Measurements from ENCODE around the gene TCF19.

DNA sequence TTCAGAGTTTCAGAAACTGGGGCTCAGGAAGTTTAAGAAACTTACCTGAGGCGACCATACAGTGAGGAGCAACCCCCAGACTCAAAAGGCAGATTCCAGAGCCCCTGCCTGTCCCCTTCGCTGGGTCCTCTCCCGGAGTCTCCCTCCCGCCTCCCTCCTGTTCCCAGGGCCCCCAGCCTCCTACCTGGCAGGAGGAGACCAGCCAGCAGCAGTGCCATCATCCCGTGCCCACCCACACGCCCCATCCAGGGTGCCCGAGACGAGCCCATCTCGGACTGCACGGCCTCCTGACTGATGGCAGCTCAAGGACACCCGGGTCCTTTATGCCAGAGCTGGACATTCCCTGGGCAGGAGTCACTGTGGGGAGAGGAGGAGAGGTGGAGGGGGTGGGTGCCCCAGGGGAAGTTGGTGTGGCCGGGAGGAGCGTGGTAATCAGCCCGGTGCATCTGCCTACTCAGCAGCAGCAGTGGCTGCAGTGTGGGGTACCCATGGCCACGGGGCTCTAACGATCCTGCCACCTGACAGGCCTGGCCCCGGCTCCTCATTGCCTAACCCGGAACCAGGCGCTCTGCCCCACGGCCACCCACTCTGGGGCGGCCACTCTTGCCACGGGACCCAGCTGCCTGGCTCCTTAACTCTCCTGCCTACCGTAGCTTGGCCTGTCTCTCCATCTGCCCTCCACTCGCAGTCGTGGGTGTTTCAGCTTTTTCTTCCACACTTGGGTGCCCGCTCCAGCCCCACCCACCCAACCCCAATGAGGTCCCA lies 38.1 kb upstream of the TCF19 start, which contains the start of gene CDSN:
- TF ChIP-seq, protein P1, sequence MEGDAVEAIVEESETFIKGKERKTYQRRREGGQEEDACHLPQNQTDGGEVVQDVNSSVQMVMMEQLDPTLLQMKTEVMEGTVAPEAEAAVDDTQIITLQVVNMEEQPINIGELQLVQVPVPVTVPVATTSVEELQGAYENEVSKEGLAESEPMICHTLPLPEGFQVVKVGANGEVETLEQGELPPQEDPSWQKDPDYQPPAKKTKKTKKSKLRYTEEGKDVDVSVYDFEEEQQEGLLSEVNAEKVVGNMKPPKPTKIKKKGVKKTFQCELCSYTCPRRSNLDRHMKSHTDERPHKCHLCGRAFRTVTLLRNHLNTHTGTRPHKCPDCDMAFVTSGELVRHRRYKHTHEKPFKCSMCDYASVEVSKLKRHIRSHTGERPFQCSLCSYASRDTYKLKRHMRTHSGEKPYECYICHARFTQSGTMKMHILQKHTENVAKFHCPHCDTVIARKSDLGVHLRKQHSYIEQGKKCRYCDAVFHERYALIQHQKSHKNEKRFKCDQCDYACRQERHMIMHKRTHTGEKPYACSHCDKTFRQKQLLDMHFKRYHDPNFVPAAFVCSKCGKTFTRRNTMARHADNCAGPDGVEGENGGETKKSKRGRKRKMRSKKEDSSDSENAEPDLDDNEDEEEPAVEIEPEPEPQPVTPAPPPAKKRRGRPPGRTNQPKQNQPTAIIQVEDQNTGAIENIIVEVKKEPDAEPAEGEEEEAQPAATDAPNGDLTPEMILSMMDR (IDR thresholded peaks at IDR 0.05) = no peak
- TF ChIP-seq POLR2AphosphoS5 (IDR thresholded peaks at IDR 0.05) (no peak), POLR2A (IDR thresholded peaks at IDR 0.05) (no peak), EP300 (IDR thresholded peaks at IDR 0.05) (no peak)

Data from stomach (tissue), 4 donors.